HepG2 (cell line): Measurements from ENCODE around the gene NDUFA13. TPM values are rescaled to one million over a fixed set of nuclear protein-coding genes. Genes with fewer than 3 reads are reported as not detected.

Source experiments
- SMAD1 ChIP-seq: sonication (generic); formaldehyde crosslinking; IDR thresholded peaks from 2 replicates; pipeline ENCODE4 v1.4.0; 2020; ENCODE audit warnings: missing genetic modification reagents, low read depth, mild to moderate bottlenecking, borderline replicate concordance
- STAG1 ChIP-seq: sonication (generic); formaldehyde crosslinking; IDR thresholded peaks from 2 replicates; pipeline ENCODE4 v1.4.0; 2020; ENCODE audit warnings: missing genetic modification reagents
- ZNF224 ChIP-seq: sonication (generic); formaldehyde crosslinking; IDR thresholded peaks from 2 replicates; pipeline ENCODE4 v1.5.0; 2020; ENCODE audit warnings: mild to moderate bottlenecking, missing genetic modification reagents
- ZNF329 ChIP-seq: sonication (generic); formaldehyde crosslinking; IDR thresholded peaks from 2 replicates; pipeline ENCODE4 v1.9.0; 2021; ENCODE audit warnings: low read depth, mild to moderate bottlenecking, missing genetic modification reagents
- ZNF646 ChIP-seq: sonication (generic); formaldehyde crosslinking; IDR thresholded peaks from 2 replicates; pipeline ENCODE4 v1.9.0; 2021; ENCODE audit warnings: mild to moderate bottlenecking, missing genetic modification reagents
- ZNF713 ChIP-seq: sonication (generic); formaldehyde crosslinking; IDR thresholded peaks from 2 replicates; pipeline ENCODE4 v1.4.0; 2020; ENCODE audit warnings: mild to moderate bottlenecking, missing genetic modification reagents
- polyA plus RNA-seq, 8 experiments: library from polyadenylated mRNA; depleted of rRNA in 3 of 8; stranded (reverse) in 7 of 8; unstranded in 1 of 8; fragments of >200 nt; fragmentation: Illumina TruSeq in 4 of 8; extraction: Trizol in 4 of 8; gene quantifications; 2 replicates each; pipeline versions ENCODE4 v1.2.1 to v1.2.3, GENCODE V29; 2011 to 2016; ENCODE audit warnings: low read depth in 4 of 8, missing spikeins in 1 of 8, mixed read lengths in 1 of 8; ENCODE audit not compliant: insufficient read depth in 1 of 8
- total RNA-seq, 5 experiments: library from RNA; depleted of rRNA; stranded (reverse); fragments of >200 nt; fragmentation: Illumina TruSeq; extraction: Trizol; gene quantifications; 2 replicates each; pipeline ENCODE4 v1.2.3, GENCODE V29; 2016; ENCODE audit warnings: low read depth in 1 of 5
- TF ChIP-seq, protein P1 (sequence below): sonication (generic); formaldehyde crosslinking; IDR thresholded peaks from 2 replicates; pipeline ENCODE4 v1.5.0; 2020; ENCODE audit warnings: missing genetic modification reagents

Gene NDUFA13
- total and polyA plus RNA-seq, 2 of the 13 experiments (the other 11 are each of a cell fraction or from before 2014, with no cell fraction given): 337 to 366 TPM

DNA sequence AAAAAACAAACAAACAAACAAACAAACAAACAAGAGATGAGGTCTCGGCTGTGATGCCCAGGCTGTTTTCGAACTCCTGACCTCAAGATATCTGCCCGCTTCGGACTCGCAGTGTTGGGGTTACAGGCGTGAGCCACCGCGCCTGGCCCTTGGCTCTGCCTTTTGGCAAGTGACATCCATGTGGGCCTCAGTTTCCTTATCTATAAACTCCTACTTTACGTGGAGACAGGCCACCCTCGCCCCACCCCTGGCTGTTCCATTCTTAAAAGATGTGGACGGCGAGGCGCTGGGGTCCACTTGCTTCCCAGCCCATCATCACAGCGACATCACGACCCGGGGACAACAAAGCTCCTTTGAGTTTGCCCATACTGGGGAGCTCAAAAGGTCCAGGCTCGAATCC is 2.3 kb upstream of the NDUFA13 start (continued):
- no peak for TF ChIP-seq SMAD1
- TF ChIP-seq, protein P1, sequence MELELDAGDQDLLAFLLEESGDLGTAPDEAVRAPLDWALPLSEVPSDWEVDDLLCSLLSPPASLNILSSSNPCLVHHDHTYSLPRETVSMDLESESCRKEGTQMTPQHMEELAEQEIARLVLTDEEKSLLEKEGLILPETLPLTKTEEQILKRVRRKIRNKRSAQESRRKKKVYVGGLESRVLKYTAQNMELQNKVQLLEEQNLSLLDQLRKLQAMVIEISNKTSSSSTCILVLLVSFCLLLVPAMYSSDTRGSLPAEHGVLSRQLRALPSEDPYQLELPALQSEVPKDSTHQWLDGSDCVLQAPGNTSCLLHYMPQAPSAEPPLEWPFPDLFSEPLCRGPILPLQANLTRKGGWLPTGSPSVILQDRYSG: no peak
- no peak for TF ChIP-seq ZNF646 (CRISPR knock-in tag)
- no peak for TF ChIP-seq ZNF329 (CRISPR knock-in tag)
- TF ChIP-seq ZNF713 (CRISPR knock-in tag): no peak
- no peak for TF ChIP-seq ZNF224 (CRISPR knock-in tag)
- TF ChIP-seq STAG1 (CRISPR knock-in tag): no peak
